Epithelial cell of proximal tubule (primary cell): ENCODE results near the gene FBXL2. TPM values are rescaled to one million over a fixed set of nuclear protein-coding genes. Genes with fewer than 3 reads are reported as not detected.
"Not testable (repeated sequence)": the region's sequence is repeated elsewhere in the genome, so short reads cannot be mapped to it uniquely, and the experiment has no call there.

ENCODE experiments used
- DNase-seq: peaks from one replicate; pipeline ENCODE4 v3.0.0-alpha.2; 2011; ENCODE audit warnings: low read depth
- H3K4me3 ChIP-seq: 2 replicates; pipeline ENCODE4 v1.5.1; 2011; ENCODE audit warnings: low read depth, mild to moderate bottlenecking, low read length
- CTCF ChIP-seq: conservative IDR thresholded peaks from 2 replicates; pipeline ENCODE4 v1.5.1; 2012; ENCODE audit warnings: low read depth, mild to moderate bottlenecking, low read length
- total RNA-seq: library from RNA; depleted of rRNA; stranded (reverse); fragments of >200 nt; gene quantifications from 2 replicates; pipeline ENCODE4 v1.2.3, GENCODE V29; 2015

Gene FBXL2
- total RNA-seq, 1 donor from 2014 or later = 10.8 TPM

- no peak overlapping the region for H3K4me3 ChIP-seq
- DNase-seq = no peak
- TF ChIP-seq CTCF = no peak
Measured at GRCh38 chr3:33331414-33331813, 54.2 kb downstream of the FBXL2 start.

GRCh38 chr3:33334364-33334763 lies 57.1 kb downstream of the FBXL2 start:
- no peak overlapping the region for H3K4me3 ChIP-seq
- no peak for TF ChIP-seq CTCF
- no peak for DNase-seq

- H3K4me3 ChIP-seq, DNase-seq: not testable (repeated sequence)
Measured at GRCh38 chr3:33338936-33339465, 61.8 kb downstream of the FBXL2 start.

GRCh38 chr3:33339758-33340157 lies 62.5 kb downstream of the FBXL2 start:
- H3K4me3 ChIP-seq = no peak overlapping the region
- no peak for DNase-seq
- no peak for TF ChIP-seq CTCF

GRCh38 chr3:33355611-33356010 lies 78.4 kb downstream of the FBXL2 start:
- DNase-seq = no peak
- TF ChIP-seq CTCF = no peak
- no peak overlapping the region for H3K4me3 ChIP-seq

GRCh38 chr3:33358172-33358781 lies 81.0 kb downstream of the FBXL2 start:
- no peak for DNase-seq
- no peak overlapping the region for H3K4me3 ChIP-seq
- TF ChIP-seq CTCF = no peak

- no peak for DNase-seq
- TF ChIP-seq CTCF = no peak
- H3K4me3 ChIP-seq = no peak overlapping the region
Measured at GRCh38 chr3:33360136-33360825, 83.0 kb downstream of the FBXL2 start.
